Measurements from ENCODE around the gene JAM3. TPM values are rescaled to one million over a fixed set of nuclear protein-coding genes. Genes with fewer than 3 reads are reported as not detected.

The JAM3 gene
- total RNA-seq, 1 experiment from 2014 or later: 45.4 TPM

- BruUV-seq (replicated peaks): no TSS peak
- POLR2A ChIA-PET: interaction anchor here (0.6 to 0.9 kb wide), 2 partner anchors 174 to 204 kb away, joined by 3 to 5 read pairs; no protein-coding TSS in a partner anchor
- Histone ChIP-seq H3K27me3 (ENCODE audit: control insufficient read depth, insufficient read depth, low read length) (no peaks in the 10 kb centered on the region), H3K4me3 (ENCODE audit: low read depth in 2 of 2, low read length in 2 of 2) (peak overlapping the region; percentile 38 to 57), H3K9me3 (ENCODE audit: control insufficient read depth, insufficient read depth, low read depth, low read length) (no peaks in the 10 kb centered on the region), H3K4me1 (ENCODE audit: control insufficient read depth, insufficient read depth, low read length) (peaks cover 9% of the 10 kb centered on the region), H3K36me3 (ENCODE audit: control insufficient read depth, insufficient read depth, low read length) (no peaks in the 10 kb centered on the region), H3K27ac (ENCODE audit: low read length) (no peak overlapping the region; the same call in 1 of the 2 replicates)
- peak; percentile 30 for DNase-seq (ENCODE audit: low read depth, low spot score)
- TF ChIP-seq TCF7L2 (IDR thresholded peaks at IDR 0.05; ENCODE audit: low read depth, low read length) (no peak), POLR2AphosphoS5 (IDR thresholded peaks at IDR 0.05; ENCODE audit: low read depth, low read length) (peak; percentile 36; the same call in 1 of the 2 replicates), CTCF (IDR thresholded peaks at IDR 0.05) (peak; percentile 98)
- CTCF ChIA-PET: interaction anchor here (0.6 to 2.4 kb wide), 19 partner anchors 9 to 123 kb away, joined by 3 to 15 read pairs (median 4); no protein-coding TSS in a partner anchor
- in situ Hi-C loops (cut with HindIII; ENCODE audit: low pct_unique_long_range_greater_than_20kb, low sequenced_read_pairs): no loop called here
- intact Hi-C loops (cut with micrococcal nuclease; ENCODE audit: unreplicated experiment): loop anchor here (1.0 to 5.0 kb wide), 3 partner anchors 47 to 124 kb away; no protein-coding TSS in a partner anchor
- ATAC-seq: peak; percentile 90
Observed at GRCh38 chr11:134050541-134051383, 18.1 kb upstream of the JAM3 start.

GRCh38 chr11:134052395-134052987 lies 16.4 kb upstream of the JAM3 start:
- ATAC-seq (no peak), DNase-seq (ENCODE audit: low read depth, low spot score) (no peak)
- H3K4me1 ChIP-seq (ENCODE audit: control insufficient read depth, insufficient read depth, low read length): peaks cover 9% of the 10 kb centered on the region
- TF ChIP-seq SIN3A (IDR thresholded peaks at IDR 0.05; ENCODE audit: borderline replicate concordance, insufficient read depth, low read depth, low read length): no peak
- TF ChIP-seq CTCF (IDR thresholded peaks at IDR 0.05): no peak
- no peak for TF ChIP-seq POLR2AphosphoS5 (IDR thresholded peaks at IDR 0.05; ENCODE audit: low read depth, low read length)
- no peak for TF ChIP-seq REST (IDR thresholded peaks at IDR 0.05; ENCODE audit: insufficient read depth in 1 of 2, low read depth in 2 of 2, low read length in 1 of 2)
- TF ChIP-seq TCF7L2 (IDR thresholded peaks at IDR 0.05; ENCODE audit: low read depth, low read length): no peak
- ChIA-PET POLR2A (no interaction called here), CTCF (no interaction called here)
- in situ Hi-C loops (cut with HindIII; ENCODE audit: low pct_unique_long_range_greater_than_20kb, low sequenced_read_pairs): no loop called here
- H3K27me3 ChIP-seq (ENCODE audit: control insufficient read depth, insufficient read depth, low read length): no peaks in the 10 kb centered on the region
- H3K36me3 ChIP-seq (ENCODE audit: control insufficient read depth, insufficient read depth, low read length): no peaks in the 10 kb centered on the region
- intact Hi-C loops (cut with micrococcal nuclease; ENCODE audit: unreplicated experiment): loop anchor here (5.0 kb wide), 1 partner anchor 45 kb away; no protein-coding TSS in a partner anchor
- no peak overlapping the region for H3K4me3 ChIP-seq (ENCODE audit: low read depth in 2 of 2, low read length in 2 of 2)
- H3K9me3 ChIP-seq (ENCODE audit: control insufficient read depth, insufficient read depth, low read depth, low read length): no peaks in the 10 kb centered on the region
- BruUV-seq (replicated peaks): no TSS peak
- H3K27ac ChIP-seq (ENCODE audit: low read length): no peak overlapping the region
